Raji (cell line): Measurements from ENCODE around the gene TMEM125.

Experiments used
- POLR2A ChIP-seq: IDR thresholded peaks from 2 replicates; pipeline ENCODE4 v1.6.1; 2011; ENCODE audit warnings: low read depth, low read length, control low read depth; ENCODE audit not compliant: insufficient read depth

TMEM125 gene

DNA sequence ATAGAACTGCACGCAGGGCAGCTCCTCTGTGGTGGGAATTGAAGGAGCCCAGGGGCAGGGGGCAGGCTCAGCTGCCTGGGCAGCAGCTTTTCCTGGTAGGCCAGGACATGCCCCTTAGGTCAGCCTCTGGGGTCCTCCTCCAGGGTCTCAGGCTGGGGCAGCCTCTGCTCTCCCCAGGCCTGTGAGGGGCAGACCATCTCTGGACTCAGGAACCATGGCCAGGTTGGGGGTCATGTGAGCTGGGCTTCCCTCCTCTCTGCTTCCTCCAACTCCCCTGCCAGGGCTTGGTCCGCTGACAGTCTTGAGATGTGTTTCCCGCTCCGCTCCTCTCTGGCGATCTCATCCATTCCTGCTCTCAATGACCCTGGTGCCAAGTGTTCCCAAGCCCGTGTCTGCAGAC lies 9.9 kb downstream of the TMEM125 start:
- TF ChIP-seq POLR2A: no peak

DNA sequence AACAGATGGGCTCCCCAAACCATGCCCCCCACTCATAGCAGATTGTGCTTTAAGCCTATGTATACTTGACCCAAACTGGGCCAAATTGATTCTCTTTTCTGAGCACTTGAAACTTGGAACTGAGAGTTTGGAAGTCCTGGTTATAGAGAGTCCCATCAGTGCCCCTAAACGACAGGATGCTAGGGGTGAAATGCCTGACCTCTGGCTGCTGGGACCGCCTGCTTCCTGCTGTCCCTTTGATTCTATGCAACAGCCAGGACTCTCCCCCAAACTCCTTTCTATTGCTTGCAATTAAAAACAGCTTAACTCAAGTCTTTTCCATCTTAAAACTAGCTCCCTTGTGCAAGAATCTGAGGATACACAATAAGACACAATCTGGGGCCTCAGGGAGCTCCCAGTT lies 10.9 kb downstream of the TMEM125 start:
- no peak for TF ChIP-seq POLR2A

DNA sequence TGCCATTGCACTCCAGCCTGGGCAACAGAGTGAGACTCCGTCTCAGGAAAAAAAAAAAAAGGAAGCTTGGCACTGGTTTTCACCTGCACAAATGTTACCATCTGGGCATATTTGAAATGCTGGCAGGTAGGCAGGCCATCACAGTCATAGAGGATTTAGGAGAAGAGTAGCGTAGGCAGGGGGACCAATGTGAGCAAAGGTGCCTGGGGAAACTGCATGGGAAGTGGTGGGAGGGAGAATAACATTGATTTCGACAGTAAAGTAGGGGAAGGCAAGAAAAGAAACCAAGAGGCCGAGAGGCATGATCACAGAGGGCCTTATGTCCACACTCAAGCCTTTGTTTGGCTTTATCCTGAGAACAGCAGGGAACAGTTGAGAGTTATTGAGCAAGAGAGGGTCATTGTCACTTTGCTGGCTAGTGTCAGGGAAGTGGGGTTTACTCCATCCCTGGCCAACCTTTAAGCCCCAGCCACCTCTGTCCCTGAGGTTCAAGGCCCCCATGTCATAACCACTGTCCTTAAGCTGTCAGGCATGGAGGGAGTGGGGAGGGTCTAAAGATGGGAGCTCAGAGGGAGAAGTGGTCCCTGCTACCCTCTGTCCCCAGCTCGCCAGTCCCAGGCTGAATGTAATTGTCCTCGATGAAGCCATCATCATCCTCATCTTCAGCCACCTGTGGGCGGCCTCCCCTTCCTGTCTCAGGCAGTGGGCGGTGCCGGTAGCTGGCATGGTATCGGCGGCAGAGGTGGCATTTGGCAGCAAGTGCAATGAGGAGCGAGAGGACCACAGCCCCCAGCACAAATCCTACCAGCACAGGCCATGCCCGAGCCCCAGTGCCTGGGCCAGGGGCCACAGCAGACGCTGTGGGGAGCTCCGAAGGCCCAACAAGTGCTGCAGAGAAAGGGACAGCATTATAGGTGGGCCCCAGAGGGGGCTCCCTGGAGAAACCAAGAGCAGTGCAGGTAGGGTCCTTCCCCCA lies 12.7 kb downstream of the TMEM125 start:
- TF ChIP-seq POLR2A: no peak

DNA sequence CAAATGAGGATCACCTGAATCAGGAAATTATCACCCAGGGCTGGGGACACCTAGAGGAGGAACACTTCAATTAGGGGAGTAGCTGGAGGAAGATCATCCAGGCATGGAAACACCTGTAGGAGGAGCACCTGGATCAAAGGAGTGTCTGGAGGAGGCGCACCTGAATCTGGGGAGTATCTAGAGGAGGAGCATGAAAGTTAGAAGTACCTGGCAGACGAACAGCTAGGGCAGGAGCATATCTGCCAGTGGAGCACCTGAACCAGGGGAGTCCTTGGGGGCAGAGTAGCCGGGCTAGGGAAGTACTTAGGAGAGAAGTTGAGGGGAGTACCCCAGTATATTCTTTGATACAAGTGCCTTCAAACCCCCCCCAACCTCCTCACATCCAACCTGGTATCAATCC lies 14.3 kb downstream of the TMEM125 start:
- TF ChIP-seq POLR2A: no peak

DNA sequence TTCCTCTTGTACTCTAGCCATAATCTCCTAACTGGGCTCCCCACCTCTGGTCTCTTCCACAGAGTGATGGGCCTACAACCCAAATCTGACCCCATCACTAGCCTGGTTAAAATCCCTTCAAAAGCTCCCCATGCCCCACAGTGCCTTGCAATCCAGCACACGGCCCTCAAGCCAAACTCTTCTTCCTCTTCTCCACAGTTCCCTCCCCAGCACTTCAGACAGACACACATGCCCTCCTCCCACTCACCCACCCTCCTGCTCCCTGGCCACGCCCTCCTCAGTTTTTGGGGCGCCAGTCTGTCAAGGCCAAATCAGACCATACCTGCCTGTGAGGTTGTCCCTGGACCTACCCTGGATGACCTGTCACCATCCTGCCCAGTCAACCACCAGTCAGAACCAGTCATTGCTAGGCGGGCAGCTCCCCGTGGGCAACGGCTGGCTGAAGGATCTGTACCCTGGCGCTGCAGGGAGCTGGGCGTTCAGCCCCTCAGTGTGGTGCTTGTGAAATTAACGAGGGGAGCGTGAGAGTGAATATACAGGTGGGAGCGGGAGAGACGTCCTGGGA lies 14.8 kb downstream of the TMEM125 start:
- no peak for TF ChIP-seq POLR2A

DNA sequence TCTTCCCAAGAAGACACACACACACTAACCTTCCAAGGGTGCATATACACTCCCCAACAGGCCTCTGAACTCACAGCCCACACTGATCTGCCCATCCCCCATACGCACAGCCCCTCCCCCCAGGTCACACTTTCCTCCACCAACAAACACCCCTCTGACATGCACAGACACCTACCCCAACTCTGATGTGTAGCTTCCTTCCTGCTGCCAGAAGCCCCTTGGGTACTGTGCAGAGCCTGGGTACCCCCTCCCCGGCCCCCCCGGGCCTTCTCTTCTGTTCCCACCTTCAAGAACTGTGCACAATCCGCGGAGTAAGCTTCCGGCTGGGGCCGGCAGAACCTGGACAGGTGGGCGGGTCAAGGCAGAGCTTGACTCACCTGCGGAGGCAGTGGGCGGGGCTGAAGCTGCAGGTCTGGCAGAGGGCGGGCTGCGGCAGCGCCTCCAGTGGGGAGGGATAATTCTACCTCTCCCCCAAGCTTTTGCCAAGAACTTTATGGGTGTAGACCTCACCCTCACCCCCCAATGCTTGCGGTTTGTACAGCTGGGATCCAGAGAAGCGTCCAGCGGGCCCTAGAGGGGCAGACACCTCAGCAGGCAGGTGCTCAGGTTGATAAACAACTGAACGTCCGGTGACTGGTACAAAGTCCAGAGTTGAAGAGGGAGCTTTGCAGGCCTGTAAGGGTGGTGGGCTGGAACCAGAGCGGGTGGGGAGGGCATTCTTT lies 15.6 kb downstream of the TMEM125 start, which contains the start of gene C1orf210:
TSS of gene C1orf210 (minus strand) at position 313 of the 722 bp plus-strand sequence. CDS start 2,311 bp downstream, outside the sequence.
- TF ChIP-seq POLR2A: no peak

DNA sequence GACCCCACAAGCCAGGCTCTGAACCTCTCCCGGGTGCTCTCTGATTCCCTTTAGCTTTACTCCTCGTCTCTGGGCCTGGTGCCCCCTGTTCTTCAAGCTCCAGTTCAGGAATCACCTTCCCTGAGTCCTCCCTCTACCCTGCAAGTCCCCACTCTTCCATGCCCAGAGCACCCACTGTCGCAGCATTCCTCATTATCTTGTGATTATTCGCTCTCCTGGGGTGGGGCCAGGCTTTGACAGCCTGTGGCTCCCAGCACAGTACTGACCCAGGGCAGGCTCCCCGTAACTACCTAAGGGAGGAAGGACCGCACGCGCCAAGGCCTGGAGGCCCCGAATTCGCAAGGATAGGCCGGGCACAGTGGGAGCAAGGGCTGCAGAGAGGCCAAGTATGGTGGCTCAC lies 16.3 kb downstream of the TMEM125 start:
- no peak for TF ChIP-seq POLR2A

DNA sequence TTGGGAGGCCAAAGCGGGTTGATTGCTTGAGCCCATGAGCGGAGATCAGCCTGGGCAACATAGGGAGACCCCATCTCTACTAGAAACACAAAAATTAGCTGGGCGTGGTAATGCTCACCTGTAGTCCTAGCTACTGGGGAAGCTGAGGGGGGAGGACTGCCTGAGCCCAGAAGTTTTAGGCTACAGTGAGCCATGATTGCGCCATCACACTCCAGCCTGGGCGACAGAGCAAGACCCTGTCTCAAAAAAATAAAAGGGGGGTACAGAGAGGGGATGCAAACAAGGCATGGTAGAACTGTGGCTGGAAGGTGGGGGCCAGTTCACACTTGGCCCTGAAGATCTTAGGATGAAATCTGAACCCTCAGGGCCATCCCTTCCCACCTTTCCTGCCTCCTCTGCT lies 16.8 kb downstream of the TMEM125 start:
- no peak for TF ChIP-seq POLR2A

DNA sequence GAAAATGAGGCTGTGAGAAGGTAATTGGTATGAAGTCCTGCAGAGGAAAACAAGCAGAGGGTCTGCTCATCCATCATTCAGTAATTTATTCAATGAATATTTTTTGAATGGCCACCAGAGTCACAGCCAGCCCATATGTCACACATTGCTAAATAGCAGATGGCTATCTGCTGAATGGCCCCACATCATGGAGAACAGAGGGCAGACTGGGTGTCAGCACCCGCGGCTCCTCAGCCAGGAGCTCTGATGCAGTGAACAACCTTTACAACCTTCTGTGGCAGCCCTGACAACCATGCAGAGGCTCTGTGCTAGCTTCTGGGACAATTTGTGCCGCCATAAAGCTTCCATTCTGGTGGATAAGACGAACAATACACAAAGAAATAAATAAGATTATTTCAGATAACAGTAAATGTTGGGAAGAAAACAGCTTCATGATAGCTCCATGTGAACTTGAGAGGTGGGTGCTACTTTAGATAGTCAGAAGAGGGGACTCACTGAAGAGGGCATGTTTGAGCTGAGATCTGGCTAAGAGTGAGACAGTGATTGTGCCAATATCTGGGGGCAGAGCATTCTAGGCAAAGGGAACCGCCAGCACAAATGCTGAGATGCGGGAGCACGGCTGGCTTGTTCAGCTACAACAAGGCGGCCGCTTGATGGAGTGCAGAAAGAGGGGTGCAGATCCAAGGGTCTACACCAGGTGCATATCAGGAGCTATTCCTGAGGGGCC lies 18.4 kb downstream of the TMEM125 start:
- TF ChIP-seq POLR2A: no peak

DNA sequence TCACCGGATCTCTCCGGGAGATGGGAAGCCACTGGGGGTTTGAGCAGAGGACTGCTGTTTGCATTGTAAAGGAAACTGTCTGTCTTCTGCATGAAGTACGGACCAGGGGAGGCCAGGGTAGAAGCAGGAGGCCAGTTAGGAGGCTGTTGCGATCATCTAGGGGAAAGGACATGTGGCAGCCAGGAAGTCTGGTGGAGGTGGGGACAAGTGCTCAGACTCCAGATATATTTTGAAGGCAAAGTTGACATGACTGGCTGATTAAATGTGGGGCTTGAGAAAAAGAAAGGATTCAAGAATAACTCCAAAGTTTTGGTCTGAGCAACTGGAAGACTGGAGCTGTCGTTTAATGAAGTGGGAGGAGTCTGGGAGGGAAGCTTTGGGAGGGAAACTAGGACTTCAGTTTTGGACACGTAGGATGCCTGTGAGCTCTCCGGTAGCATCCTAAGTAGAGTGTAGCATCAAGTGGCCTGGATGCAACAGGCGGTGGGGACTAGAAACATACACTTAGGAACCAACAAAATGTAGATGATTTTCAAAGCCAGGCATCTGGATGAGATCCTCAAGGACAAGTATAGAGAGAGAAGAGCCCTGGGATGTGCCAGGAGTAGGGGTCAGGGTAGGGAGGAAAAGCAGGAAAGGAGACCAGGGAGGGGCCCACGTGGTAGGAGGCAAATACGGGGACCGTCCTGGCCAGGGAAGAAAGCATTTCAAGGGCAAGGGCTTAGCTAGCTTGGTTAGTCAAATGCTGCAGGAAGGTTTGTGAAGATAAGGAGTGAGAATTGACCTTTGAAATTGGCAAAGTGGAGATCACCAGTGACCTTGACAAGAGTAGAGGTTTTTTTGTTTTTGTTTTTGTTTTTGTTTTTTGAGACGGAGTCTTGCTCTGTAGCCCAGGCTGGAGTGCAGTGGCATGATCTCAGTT lies 19.3 kb downstream of the TMEM125 start:
- no peak for TF ChIP-seq POLR2A

DNA sequence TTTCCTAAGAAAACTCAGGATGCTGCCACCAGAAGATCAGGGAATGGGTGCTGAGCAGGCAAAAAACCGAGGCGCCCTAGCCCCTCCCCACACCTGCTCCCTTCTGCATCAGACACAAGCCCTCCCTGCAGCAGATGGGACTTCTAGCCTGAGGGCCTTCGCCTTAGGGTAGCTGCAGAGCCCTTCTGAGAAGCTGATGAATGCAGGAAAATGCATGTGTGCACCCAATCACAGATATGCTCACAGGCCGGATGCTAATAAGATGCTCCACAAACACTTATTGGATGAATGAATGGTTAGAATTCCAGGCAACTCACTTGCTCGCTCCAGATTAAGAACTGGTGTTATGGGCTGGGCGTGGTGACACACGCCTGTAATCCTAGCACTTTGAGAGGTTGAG lies 22.4 kb downstream of the TMEM125 start:
- no peak for TF ChIP-seq POLR2A

DNA sequence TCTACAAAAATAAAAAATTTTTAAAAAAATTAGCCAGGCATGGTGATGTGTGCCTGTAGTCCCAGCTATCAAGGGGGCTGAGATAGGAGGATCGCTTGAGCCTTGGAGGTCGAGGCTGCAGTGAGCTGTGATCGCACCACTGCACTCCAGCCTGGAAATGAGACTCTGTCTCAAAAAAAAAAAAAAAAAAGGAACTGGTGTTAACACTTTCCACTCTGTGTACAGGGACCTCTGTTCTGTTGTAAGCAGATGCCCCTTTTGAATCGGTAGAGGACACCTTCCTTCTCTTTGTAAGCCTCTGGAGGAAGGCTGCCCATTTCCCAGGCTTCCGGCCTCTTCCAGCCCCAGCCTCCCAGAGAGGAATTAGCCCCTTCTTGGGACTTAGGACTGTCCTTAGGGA lies 22.9 kb downstream of the TMEM125 start:
- no peak for TF ChIP-seq POLR2A

DNA sequence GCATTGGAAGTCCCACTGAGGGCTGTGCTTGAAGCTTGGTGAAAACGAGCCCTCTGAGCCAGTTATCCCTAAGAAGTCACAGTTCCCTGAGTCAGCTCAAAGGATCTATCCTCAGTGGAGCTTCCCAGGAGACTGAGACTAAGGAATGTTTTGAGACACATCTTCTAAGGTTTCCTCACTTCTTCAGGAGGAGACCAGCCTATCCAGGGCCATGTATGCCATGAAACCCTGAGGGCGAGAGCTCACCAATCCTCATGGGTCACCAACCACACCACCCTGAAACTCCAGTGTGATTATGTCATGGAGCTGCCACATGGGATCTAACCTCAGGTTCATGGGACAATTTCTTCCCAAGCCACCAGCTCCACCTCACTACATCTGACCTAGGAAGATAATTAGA lies 23.4 kb downstream of the TMEM125 start:
- no peak for TF ChIP-seq POLR2A
